GM21576 (cell line): ENCODE data around the gene SUMO2.
"Not testable (repeated sequence)": the region's sequence is repeated elsewhere in the genome, so short reads cannot be mapped to it uniquely, and the experiment has no call there.

Experiments used
- ATAC-seq: cut with Tn5 transposase; IDR thresholded peaks from one replicate; pipeline ENCODE4 v1.9.1; 2021; ENCODE audit warnings: mild to moderate bottlenecking, moderate library complexity; ENCODE audit not compliant: unreplicated experiment

The SUMO2 gene

DNA sequence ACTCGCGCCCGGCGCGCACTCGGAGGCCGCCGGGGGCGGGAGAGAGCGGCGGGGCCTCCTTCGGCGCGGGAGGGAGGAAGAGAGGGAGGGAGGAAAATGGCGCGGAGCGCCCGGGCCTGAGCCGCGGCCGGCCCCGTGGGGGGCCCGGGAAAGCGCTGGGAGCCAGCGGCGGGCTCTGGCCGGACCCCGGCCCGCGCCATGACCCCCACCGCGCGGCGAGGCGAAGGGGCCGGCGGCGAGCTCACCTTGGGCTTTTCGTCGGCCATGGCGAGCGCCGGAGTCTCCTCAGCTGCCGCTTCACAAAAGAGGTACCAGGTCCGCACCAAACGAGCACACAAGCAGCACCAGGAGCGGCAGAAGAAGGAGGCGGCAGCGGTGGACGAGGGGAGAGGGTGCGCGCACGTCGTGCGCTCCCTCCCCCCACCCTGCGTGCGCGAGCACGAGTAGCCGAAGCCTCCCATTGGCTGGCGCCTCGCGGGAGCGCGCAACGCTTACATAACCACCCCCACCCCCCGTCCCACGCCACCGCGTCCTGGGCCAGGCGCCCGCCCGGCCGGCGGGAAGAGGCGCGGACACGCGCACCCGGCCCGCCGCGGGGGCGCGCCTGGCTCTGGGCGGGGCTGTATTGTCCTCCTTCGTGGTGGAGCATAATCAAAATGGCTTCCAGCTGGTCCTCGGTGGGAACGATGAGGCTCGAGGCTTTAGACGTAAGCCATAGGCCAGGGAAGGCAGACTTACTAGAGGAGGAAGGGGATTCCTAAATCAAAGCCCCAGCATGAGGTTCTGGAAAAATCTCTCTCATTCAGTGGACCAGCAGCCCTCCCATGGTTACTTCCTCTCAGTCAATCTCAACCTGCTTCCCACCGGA lies at the start of gene SUMO2:
Gene SUMO2 (minus strand): TSS at position 391 of the 868 bp plus-strand sequence. CDS start 125 bp downstream, at position 266.
- peak; percentile 75 for ATAC-seq

DNA sequence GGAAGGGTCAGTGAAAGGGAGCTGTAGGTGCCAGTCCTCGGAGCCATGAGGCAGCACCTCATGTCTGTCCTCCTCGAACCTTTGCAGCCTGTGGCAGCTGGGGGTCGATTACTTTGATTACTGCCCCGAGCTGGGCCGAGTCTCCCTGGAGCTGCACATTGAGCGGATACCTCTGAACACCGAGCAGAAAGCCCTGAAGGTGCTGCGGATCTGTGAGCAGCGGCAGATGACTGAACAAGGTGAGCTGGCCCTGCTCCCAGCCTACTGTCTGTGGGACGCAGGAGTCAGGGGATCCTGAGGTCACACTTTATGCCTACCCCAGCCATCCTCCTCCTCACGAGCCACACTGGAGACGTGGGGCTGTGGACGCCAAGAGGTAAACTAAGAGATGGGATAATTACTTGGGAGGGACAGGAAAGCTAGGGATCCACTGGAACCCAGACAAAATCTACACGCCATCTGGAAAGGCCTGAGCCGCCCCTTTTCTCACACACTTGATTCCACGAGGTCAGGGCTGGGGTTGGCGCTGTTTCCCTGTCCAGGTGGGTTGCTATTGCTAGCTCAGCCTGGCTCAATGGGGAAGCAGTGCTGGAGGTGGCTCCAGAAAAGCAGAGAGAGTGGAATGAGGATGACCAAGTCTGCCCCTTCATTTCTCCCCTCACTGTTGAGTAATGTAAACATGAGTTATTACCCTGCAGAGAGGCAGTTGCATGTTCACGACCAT lies 49.1 kb upstream of the SUMO2 start:
- ATAC-seq: no peak

DNA sequence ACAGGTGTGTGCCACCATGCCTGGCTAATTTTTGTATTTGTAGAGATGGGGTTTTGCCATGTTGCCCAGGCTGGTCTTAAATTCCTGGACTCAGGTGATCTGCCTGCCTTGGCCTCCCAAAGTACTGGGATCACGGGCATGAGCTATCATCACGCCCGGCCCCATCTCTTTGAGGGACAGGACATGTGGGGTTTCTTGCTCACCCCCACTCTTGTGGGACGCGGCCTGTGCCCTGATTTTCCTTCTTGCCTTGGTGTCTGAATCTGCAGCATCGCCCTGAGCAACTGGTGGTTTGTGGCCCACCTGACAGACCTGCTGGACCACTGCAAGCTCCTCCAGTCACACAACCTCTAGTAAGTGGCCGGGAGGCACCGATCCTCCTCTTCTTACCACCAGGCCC lies 48.3 kb upstream of the SUMO2 start:
- ATAC-seq: no peak

DNA sequence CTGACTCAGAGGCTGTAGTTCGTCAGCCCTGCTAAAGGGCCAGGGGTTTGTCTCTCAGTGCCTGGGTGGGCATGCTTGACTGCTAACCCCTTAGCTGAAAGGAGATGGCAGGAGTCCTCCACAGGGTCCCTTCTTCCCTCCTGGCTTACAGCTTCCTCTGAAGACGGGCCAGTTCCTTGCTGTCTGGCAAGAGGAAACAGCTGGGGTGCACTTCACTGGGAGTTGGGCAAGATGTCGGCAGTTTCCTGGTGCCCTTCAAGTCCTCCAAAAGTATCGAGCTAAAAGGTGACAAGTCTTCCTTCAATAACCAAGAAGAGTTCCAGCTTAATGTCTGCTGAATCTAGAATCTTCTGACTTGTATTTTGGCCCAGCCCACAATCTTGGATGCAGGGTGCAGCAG lies 46.1 kb upstream of the SUMO2 start:
- no peak for ATAC-seq

DNA sequence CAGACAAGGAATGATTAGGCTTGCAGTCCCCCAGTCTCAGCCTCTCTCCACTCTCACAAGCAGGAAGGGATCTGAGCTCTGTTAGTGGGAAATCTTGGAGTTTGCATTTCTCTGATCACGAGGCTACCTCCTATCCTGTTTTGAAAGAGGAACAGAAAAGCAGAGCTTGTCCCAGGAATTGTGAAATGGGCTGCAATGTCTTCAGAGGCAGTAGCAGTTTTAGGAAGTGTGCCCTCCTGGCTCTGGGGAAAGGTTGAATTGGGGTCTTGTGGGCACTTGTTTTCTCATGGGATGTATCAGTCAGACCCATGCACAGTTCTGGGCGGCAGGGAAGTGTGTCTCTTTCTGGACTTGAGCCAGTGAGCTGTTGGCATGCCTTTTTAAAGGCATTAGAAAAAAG lies 45.5 kb upstream of the SUMO2 start:
- ATAC-seq: no peak

DNA sequence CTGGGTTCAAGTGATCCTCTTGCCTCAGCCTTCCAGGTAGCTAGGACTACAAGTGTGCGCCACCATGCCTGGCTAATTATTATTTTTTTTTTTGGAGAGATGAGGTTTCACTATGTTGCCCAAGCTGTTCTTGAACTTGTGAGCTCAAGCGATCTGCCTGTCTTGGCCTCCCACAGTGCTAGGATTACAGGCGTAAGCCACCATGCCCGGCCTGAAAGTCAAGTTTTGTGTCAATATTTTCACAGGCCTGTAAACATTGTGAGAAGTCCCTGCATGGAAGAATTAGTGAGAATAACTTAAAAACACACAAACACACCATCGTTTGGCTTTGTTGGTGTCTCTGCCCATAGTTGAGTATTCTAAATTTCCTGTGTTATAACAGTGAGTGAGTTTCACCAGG lies 45.0 kb upstream of the SUMO2 start:
- no peak for ATAC-seq

DNA sequence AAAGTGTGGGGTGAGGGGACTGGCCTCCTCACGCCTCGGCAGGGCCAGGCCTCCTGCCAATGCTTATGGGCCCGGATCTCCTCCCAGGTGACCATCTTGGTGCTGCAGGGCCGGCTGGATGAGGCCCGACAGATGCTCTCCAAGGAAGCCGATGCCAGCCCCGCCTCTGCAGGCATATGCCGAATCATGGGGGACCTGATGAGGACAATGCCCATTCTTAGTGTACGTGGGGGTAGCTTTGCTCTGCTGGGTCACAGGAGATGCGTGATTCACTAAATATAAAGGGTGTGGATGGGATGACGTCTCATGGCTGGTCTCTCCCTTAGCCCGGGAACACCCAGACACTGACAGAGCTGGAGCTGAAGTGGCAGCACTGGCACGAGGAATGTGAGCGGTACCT lies 42.3 kb upstream of the SUMO2 start:
- ATAC-seq: no peak

DNA sequence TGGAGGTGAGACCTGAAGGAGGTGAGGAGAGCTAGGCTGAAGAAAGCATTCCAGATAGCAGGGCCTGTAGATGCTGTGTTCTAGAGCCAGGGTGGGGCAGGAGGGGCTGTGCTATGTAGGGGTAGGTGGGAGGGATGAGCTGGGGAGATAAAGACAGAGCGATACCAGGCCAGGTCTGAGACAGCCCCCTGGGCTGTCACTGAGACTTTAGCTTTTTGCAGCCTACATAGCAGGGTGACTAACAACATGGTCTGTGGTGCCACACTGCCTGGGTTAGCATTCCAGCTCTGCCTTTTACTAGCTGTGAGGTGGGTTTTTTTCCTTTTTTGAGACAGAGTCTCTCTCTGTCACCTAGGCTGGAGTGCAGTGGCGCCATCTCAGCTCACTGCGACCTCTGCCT lies 37.1 kb upstream of the SUMO2 start:
- ATAC-seq: no peak

DNA sequence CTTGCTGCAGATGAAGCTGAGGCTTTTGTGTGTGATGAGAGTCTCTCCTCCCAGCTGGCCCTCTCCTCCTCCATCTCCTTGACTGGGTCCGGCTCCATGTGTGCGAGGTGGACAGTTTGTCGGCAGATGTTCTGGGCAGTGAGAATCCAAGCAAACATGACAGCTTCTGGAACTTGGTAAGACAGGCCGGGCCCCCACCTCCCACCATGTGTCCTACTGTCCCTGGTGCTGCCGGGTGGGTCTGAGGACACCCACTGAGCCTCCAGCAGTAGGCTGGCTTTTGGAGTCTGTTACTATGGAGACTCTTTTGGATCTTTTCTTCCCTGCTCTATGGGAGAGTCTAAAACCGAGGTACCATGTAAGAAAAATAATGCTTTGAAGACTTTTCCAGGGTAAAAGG lies 35.4 kb upstream of the SUMO2 start:
- no peak for ATAC-seq

DNA sequence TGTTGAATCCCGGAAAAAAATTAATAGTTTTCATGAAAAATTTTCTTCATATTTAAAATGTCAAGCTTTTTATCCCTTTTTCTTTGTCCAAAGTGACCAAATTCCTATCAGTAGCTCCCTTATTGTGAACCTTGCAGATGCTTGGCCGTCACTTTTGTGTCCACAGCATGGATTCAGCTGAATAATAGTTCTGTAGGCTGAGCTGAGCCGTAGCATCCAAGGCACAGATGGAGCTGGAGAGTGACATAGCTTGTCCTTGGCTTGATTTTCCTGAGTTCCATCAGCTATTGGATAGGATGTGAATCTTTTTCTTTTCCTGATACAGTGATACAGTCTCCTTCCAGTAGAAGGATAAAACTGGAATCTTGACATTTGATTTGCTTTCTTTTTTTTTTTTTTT lies 26.3 kb upstream of the SUMO2 start:
- no peak for ATAC-seq

DNA sequence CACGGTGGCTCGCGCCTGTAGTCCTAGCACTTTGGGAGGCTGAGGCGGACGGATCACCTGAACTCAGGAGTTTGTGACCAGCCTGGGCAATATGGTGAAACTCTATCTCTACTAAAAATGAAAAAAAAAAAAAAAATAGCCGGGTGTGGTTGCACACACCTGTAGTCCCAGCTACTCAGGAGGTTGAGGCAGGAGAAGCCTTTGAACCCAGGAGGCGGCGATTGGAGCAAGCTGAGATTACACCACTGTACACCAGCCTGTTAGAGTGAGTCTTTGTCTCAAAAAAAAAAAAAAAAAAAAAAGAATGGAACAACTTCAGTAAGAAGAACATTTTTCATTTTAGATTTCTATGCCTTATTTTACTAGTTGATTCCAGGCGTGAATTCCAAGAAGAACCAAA lies 25.4 kb upstream of the SUMO2 start:
- ATAC-seq: no peak

DNA sequence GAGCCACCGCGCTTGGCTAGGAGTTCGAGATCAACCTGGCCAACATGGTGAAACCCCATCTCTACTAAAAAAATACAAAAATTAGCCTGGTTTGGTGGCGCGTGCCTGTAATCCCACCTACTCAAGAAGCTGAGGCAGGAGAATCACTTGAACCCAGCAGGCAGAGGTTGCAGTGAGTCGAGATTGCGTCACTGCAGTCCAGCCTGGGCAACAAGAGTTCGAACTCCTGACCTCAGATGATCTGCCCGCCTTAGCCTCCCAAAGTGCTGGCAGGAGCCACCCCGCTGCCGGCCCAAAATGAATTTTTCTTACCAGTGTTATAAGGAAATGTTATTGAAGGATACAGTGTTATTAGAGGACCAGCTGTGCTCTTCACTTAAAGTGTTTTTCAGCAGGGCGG lies 25.0 kb upstream of the SUMO2 start:
- no peak for ATAC-seq

DNA sequence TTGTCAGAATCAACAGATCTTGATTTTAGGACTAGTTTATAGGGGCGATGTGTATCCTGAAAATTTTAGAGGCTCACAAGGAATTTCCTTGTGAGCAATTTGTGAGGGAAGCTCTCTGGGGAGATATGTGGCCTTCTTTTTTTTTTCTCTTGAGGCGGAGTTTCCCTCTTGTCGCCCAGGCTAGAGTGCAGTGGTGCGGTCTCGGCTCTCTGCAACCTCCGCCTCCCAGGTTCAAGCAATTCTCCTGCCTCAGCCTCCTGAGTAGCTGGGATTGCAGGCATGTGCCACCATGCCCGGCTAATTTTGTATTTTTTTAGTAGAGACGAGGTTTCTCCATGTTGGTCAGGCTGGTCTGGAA lies 24.3 kb upstream of the SUMO2 start:
- ATAC-seq: not testable (repeated sequence)

DNA sequence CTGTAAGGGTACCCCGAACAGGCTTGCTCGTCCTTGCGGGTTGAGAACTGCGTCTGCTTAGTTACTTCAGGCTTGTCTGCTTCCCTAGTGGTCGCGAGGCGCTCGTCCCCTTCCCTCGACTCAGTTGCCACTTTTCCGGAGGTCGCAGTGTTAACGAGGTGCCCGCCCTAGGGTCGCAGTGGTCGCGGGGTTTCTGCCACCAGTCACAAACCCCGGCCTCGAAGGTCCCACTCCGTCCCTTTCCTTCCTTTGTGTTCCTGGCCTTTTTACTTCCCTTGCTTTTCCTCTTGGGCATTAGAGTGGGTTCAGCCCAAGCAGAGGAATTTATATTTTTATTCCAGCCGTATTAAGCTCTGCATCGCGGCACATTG lies 23.0 kb upstream of the SUMO2 start:
- ATAC-seq: no peak

DNA sequence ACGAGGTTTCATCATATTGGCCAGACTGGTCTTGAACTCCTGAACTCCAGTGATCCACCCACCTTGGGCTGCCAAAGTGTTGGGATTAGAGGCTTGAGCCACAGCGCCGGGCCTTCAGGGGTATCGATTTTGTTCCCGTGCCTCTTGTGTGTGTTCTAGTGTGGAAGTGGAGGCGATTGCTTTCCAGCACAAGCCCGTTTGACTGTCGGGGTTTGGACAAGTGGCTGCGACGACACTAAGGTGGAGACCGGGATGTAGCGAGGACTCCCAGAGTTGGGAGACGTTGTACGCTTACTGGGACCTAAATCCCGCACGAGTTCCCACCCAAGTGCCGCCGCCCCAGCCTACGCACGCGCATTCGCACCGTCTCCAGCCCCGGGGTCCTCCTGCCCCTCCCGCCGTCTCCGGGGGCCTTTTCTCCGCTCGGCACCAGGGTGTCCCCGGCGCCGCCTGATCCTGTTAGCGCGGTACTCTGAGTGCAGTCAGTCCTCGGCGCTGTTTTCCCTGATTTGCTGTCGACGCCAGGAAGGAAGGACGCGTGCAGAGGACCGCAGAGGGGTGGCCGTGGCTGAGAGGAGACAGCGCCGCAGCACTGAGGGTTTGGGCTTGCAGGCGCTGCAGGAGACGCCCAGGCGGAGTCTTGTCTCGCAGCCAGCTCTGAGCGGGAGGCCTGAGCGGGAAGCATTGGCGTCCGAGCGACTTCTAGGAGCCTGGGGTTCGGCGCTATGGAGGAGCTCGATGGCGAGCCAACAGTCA lies 22.5 kb upstream of the SUMO2 start, which contains the start of gene NUP85:
Gene NUP85 (plus strand): TSS at position 643 of the 756 bp plus-strand sequence. CDS start 83 bp downstream, at position 726.
- ATAC-seq: peak; percentile 56

DNA sequence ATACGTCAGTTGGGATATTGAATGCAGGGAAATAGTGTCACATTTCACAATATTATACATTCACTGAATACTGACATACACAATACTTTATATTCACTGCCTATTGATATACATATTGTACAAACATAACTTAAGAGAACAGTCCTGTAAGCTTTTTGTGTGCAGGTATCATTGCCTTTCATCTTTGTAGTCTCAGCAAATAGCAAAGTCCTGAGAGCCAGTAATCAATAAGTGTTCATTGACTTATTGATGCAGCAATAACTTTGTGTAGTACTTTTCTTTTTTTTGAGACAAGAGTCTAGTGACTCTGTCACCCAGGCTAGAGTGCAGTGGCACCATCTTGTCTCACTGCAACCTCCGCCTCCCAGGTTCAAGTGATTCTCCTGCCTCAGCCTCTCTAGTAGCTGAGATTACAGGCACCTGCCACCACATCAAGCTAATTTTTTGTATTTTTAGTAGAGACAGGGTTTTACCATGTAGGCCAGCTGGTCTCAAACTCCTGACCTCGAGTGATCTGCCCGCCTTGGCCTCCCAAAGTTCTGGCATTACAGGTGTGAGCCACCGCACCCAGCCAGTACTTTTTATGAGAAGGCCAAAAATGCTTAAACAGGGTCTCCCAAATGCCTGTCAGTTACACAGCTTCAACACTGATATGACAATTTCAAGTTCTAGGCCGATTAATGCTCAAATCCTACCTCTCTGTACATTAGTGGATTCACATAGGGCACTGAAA lies 17.3 kb upstream of the SUMO2 start:
- no peak for ATAC-seq

DNA sequence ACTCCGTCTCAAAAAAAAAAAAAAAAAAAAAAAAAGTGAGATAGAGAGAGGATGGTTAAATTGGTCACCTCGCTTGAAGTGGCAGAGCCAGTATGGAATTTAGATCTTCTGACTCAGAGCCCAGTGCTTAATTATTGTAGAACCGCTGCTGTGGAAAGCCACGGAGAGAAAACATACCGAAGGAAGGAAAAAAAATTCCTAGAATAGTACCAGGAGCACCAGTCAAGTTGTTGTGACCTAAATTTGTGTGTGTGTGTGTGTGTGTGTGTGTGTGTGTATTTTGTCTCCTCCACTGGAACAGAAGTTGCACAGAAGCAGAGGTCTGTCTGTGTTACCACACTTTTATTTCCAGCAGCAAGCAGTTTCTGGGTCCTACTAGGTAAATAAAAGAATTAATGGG lies 12.1 kb upstream of the SUMO2 start:
- no peak for ATAC-seq

DNA sequence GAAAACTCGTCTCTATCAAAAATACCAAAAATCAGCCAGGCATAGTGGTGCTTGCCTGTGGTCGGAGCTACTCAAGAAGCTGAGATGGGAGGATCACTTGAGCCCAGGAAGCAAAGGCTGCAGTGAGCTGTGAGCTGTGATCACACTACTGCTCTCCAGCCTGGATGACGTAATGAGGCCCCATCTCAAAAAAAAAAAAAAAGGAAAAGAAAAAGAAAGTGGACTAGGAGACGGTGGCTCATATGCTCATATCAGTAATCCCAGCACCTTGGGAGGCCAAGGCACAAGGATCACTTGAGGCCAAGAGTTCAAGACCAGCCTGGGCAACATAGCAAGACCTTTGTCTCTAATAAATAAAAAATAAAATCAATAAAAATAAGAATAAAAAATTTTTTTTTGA lies 8.8 kb upstream of the SUMO2 start:
- no peak for ATAC-seq

DNA sequence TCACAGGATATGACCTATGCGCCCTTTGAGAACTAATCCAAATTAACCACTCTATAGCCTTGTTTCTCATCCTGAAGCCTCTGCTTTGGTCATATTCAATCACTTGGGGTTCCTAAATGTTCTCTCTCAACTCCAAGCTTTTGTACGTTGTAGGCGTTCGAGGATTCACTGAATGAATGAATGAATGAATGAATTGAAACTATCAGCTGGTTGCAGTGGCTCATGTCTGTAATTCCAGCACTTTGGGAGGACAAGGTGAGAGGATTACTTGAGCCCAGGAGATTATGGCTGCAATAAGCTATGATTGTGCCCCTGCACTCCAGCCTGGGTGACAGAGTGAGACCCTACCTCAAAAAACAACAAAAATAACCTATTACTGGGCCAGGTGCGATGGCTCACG lies 5.9 kb upstream of the SUMO2 start:
- no peak for ATAC-seq

DNA sequence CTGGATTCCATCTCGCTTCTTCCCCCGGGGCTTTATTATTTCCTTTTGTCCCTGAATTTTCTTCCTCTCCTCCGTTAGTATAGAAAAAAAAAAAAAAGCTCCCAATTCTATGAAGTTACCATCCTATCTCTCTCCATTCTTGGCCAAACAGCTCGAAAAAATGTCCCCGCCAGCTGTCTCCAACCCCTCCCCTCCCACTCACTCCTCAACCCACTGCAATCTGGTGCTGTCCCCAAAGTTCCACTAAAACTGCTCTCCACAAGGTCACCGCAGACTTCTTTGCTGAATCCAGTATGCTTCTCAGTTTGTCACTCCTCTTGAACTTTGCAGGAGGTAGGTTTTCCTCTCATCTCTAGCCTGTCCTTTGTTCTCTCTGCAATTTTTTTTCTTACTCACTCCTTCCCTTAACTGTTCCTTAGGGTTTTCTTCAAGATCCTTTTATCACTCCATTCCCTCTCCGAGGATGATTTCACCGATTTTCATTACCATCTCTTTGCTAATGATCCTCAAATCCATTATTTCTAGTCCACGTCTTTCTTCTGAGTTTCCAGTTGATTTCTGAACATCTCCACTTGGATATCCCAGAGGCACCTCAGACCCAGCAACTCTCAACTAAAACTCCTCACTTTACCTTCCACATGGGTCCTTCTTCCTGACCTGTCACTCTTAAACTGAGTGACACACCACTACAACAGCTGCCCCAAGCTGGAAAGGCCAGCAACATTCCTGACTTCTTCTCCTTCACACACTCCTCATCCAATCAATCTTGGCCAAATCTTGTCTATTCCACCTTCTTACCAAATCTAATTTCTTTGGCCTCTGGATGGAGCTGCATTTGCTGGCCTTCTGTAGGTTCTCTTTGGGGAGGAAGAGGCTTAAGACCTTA lies 1.5 kb upstream of the SUMO2 start:
- no peak for ATAC-seq
